ENCODE results near the gene CAMTA2. TPM values are rescaled to one million over a fixed set of nuclear protein-coding genes. Genes with fewer than 3 reads are reported as not detected.

Gene CAMTA2
- total RNA-seq, 4 donors from 2014 or later, result 35.9 to 71.8 (median 51.8) TPM

GRCh38 chr17:5022171-5022711 is 34.8 kb upstream of the CAMTA2 start:
- Histone ChIP-seq H3K4me1 (no peaks in the 10 kb centered on the region), H3K4me3 (no peak overlapping the region), H3K27me3 (no peaks in the 10 kb centered on the region), H3K9me3 (no peaks in the 10 kb centered on the region), H3K27ac (no peak overlapping the region), H3K36me3 (peaks cover 0 to 54% (median 26%) of the 10 kb centered on the region in 4 donors)
- no peak for DNase-seq
- intact Hi-C loops (cut with DNase I; ENCODE audit: low total_unique reads) (no loop called here), in situ Hi-C loops (cut with MboI; ENCODE audit: low pct_ligation_motif_present in 1 of 4, low pct_unique_long_range_greater_than_20kb in 1 of 4, low sequenced_read_pairs in 3 of 4) (no loop called here)
- no peak for TF ChIP-seq CTCF (IDR thresholded peaks at IDR 0.05)
- TF ChIP-seq POLR2A (IDR thresholded peaks at IDR 0.05), result no peak
- no peak for TF ChIP-seq EP300 (IDR thresholded peaks at IDR 0.05; ENCODE audit: low read depth)
- no peak for TF ChIP-seq POLR2AphosphoS5 (IDR thresholded peaks at IDR 0.05)
- WGBS, 2 donors (ENCODE audit: low coverage in 1 of 2), result 90 to 96% methylated on average over 6 to 24 of the region's 30 CpGs

DNA sequence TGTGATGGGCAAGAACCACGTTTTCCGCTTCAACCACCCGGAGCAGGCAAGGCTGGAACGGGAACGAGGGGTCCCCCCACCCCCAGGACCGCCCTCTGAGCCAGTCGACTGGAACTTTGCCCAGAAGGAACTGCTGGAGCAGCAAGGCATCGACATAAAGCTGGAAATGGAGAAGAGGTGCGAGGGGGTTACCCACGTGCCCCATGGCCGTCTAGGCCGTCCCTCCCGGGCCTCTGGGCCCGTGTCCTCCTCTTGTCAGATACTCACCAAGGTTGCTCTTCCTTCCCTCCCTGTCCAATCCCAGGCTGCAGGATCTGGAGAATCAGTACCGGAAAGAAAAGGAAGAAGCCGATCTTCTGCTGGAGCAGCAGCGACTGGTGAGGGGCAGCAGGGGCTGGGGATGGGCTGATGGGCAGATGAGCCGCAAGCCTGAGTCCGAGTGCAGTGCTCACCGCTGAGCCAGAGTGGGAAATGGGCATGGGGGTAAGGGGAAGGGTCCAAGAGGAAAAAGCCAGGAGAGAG is 33.1 kb upstream of the CAMTA2 start:
- in situ Hi-C loops (cut with MboI; ENCODE audit: low pct_ligation_motif_present in 1 of 4, low pct_unique_long_range_greater_than_20kb in 1 of 4, low sequenced_read_pairs in 3 of 4) (no loop called here), intact Hi-C loops (cut with DNase I; ENCODE audit: low total_unique reads) (no loop called here)
- H3K36me3 ChIP-seq, result peaks cover 0 to 66% (median 31%) of the 10 kb centered on the region in 4 donors
- TF ChIP-seq POLR2A (IDR thresholded peaks at IDR 0.05) (no peak), EP300 (IDR thresholded peaks at IDR 0.05; ENCODE audit: low read depth) (no peak), POLR2AphosphoS5 (IDR thresholded peaks at IDR 0.05) (no peak), CTCF (IDR thresholded peaks at IDR 0.05) (no peak)
- H3K9me3 ChIP-seq, result no peaks in the 10 kb centered on the region
- no peaks in the 10 kb centered on the region for H3K27me3 ChIP-seq
- no peaks in the 10 kb centered on the region for H3K4me1 ChIP-seq
- DNase-seq, result no peak
- no peak overlapping the region for H3K4me3 ChIP-seq
- no peak overlapping the region for H3K27ac ChIP-seq
- WGBS, 2 donors (ENCODE audit: low coverage in 1 of 2), result 86 to 88% methylated on average over 7 to 20 of the region's 20 CpGs

GRCh38 chr17:5019475-5019956 is 32.0 kb upstream of the CAMTA2 start:
- Histone ChIP-seq H3K4me1 (no peaks in the 10 kb centered on the region), H3K27ac (no peak overlapping the region), H3K36me3 (peaks cover 0 to 74% (median 34%) of the 10 kb centered on the region in 4 donors), H3K4me3 (no peak overlapping the region), H3K9me3 (no peaks in the 10 kb centered on the region), H3K27me3 (no peaks in the 10 kb centered on the region)
- in situ Hi-C loops (cut with MboI; ENCODE audit: low pct_ligation_motif_present in 1 of 4, low pct_unique_long_range_greater_than_20kb in 1 of 4, low sequenced_read_pairs in 3 of 4), result no loop called here
- 47% methylated on average over 1 of the region's 1 CpG; no CpG with 5 or more reads in 1 of the 2 donors for WGBS, 2 donors (ENCODE audit: low coverage in 1 of 2)
- TF ChIP-seq POLR2AphosphoS5 (IDR thresholded peaks at IDR 0.05), result no peak
- TF ChIP-seq CTCF (IDR thresholded peaks at IDR 0.05), result no peak
- no peak for TF ChIP-seq EP300 (IDR thresholded peaks at IDR 0.05; ENCODE audit: low read depth)
- no peak for TF ChIP-seq POLR2A (IDR thresholded peaks at IDR 0.05)
- no peak for DNase-seq
- intact Hi-C loops (cut with DNase I; ENCODE audit: low total_unique reads), result no loop called here

GRCh38 chr17:5014357-5014756 is 26.9 kb upstream of the CAMTA2 start:
- in situ Hi-C loops (cut with MboI; ENCODE audit: low pct_ligation_motif_present in 1 of 4, low pct_unique_long_range_greater_than_20kb in 1 of 4, low sequenced_read_pairs in 3 of 4), result no loop called here
- Histone ChIP-seq H3K27ac (no peak overlapping the region), H3K9me3 (no peaks in the 10 kb centered on the region), H3K4me3 (no peak overlapping the region), H3K4me1 (no peaks in the 10 kb centered on the region), H3K27me3 (no peaks in the 10 kb centered on the region), H3K36me3 (peaks cover 0 to 46% (median 20%) of the 10 kb centered on the region in 4 donors)
- 84% methylated on average over 4 of the region's 4 CpGs; no CpG with 5 or more reads in 1 of the 2 donors for WGBS, 2 donors (ENCODE audit: low coverage in 1 of 2)
- TF ChIP-seq CTCF (IDR thresholded peaks at IDR 0.05) (no peak), POLR2AphosphoS5 (IDR thresholded peaks at IDR 0.05) (no peak), EP300 (IDR thresholded peaks at IDR 0.05; ENCODE audit: low read depth) (no peak), POLR2A (IDR thresholded peaks at IDR 0.05) (no peak)
- DNase-seq, result no peak
- intact Hi-C loops (cut with DNase I; ENCODE audit: low total_unique reads), result no loop called here
